H1 (cell line): ENCODE results near the gene SSH2.

Source experiments
- CTCF ChIP-seq, 3 experiments: IDR thresholded peaks; 1 replicate in 2 of 3; 2 replicates in 1 of 3; pipeline versions ENCODE4 v1.5.1 to v1.6.1; 2011; ENCODE audit warnings: low read length in 3 of 3, mild to moderate bottlenecking in 3 of 3, inconsistent platforms in 2 of 3, low read depth in 1 of 3, moderate library complexity in 1 of 3; ENCODE audit not compliant: insufficient read depth in 1 of 3; ENCODE audit errors: control extremely low read depth in 1 of 3
- EGR1 ChIP-seq: IDR thresholded peaks from 2 replicates; pipeline ENCODE4 v1.6.1; 2011; ENCODE audit warnings: low read depth, low read length, borderline replicate concordance
- EZH2 ChIP-seq: fragments of 200-600 bp; sonication (generic); IDR thresholded peaks from 2 replicates; pipeline ENCODE4 v1.7.1; 2012; ENCODE audit warnings: low read depth, mild to moderate bottlenecking, moderate library complexity, low read length, inconsistent platforms; ENCODE audit not compliant: severe bottlenecking
- NANOG ChIP-seq: IDR thresholded peaks from 2 replicates; pipeline ENCODE4 v1.6.1; 2011; ENCODE audit warnings: low read length, low read depth, mild to moderate bottlenecking, inconsistent platforms; ENCODE audit not compliant: insufficient read depth, poor library complexity, severe bottlenecking
- RFX5 ChIP-seq: IDR thresholded peaks from 2 replicates; pipeline ENCODE4 v1.6.1; 2011; ENCODE audit warnings: low read depth, low read length, improper control_type of control experiment, borderline replicate concordance
- RNF2 ChIP-seq: fragments of 200-900, 300-1000 bp; sonication (generic); IDR thresholded peaks from 2 replicates; pipeline ENCODE4 v1.7.1; 2016; ENCODE audit warnings: borderline replicate concordance, low read depth, mild to moderate bottlenecking, antibody characterized with exemption, low read length; ENCODE audit not compliant: poor library complexity, severe bottlenecking; ENCODE audit errors: missing control alignments
- SP2 ChIP-seq: IDR thresholded peaks from 2 replicates; pipeline ENCODE4 v1.6.1; 2012; ENCODE audit warnings: mild to moderate bottlenecking, low read length, inconsistent platforms
- TBP ChIP-seq: IDR thresholded peaks from 2 replicates; pipeline ENCODE4 v1.6.1; 2011; ENCODE audit warnings: low read depth, low read length, improper control_type of control experiment
- USF2 ChIP-seq: IDR thresholded peaks from 2 replicates; pipeline ENCODE4 v1.6.1; 2011; ENCODE audit warnings: low read length, improper control_type of control experiment
- TF ChIP-seq, protein P1 (sequence below): IDR thresholded peaks from 2 replicates; pipeline ENCODE4 v1.6.1; 2012; ENCODE audit warnings: inconsistent platforms
- TF ChIP-seq, protein P2 (sequence below): IDR thresholded peaks from 2 replicates; pipeline ENCODE4 v1.6.1; 2012; ENCODE audit warnings: inconsistent platforms

DNA sequence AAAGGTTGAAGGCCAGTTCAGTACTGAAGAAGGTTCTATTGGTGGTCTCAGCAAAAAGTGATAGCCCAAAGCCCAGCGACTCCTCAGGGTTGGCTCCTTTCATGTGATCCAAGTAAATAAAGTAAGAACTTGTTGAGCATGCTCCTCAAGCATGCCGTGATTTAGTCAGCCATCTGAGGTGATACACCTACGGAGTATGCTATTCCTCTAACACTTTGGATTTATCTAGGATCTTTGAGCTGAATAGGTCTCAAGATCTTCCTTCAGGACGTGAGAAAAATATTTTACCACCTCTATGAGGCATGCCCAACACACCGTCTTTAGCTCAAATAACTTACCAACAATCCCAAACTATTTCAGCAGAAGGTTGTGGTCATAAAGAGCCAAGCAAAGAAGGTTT, 154.0 kb downstream of the SSH2 start:
- TF ChIP-seq RNF2 (no peak), EGR1 (no peak), CTCF (IDR thresholded peaks at IDR 0.05; ENCODE audit: control extremely low read depth in 1 of 3, insufficient read depth in 1 of 3, low read depth in 1 of 3, low read length in 3 of 3) (no peak), SP2 (no peak), RFX5 (no peak), USF2 (no peak), EZH2 (no peak), NANOG (no peak), TBP (no peak)
- TF ChIP-seq, protein P1, sequence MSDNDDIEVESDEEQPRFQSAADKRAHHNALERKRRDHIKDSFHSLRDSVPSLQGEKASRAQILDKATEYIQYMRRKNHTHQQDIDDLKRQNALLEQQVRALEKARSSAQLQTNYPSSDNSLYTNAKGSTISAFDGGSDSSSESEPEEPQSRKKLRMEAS = no peak
- TF ChIP-seq, protein P2, sequence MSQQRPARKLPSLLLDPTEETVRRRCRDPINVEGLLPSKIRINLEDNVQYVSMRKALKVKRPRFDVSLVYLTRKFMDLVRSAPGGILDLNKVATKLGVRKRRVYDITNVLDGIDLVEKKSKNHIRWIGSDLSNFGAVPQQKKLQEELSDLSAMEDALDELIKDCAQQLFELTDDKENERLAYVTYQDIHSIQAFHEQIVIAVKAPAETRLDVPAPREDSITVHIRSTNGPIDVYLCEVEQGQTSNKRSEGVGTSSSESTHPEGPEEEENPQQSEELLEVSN = no peak
